Measurements from ENCODE around the gene SMIM45.

Gene SMIM45

DNA sequence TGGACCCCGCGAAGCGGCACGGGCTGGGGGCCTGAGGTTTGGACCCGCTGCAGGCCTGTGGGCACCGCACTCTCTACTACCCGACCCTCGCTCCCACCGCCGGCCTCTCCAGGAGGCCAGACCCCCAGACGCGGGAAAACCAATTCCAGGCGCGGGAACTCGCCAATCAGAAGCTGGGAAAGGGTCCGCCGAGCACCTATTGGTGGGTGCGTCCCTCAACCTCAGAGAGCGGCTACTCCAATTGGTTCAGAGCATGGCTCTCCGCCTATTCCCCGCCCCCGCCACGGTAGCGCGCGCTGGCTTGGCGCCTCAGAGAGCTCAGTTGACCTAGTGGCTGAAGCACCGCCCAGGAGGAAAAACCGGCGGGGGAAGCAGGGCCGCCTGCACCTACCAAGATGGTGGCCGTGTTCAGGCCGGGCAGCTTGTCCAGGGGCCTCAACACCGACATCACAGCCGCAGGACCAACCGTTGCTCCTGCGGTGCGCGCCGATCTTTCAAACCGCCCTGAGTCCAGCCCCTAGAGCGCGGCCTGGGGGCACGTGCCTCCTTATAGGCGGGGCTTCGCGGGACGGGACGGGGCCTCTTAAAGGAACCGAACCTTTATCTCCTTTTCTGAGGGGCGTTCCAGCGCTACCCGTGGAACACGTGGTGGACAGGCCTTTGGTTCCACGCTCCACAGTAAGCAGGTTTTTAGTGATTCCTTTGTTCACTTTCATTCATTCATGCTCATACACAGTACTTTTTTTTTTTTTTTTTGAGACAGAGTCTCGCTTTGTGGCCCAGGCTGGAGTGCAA is 5.1 kb upstream of the SMIM45 start, which contains the start of gene CENPM:
Gene CENPM (minus strand): TSS at position 524 of the 795 bp plus-strand sequence. CDS start 76 bp downstream, at position 448.
- CTCF ChIA-PET = interaction anchor here (0.7 to 2.4 kb wide), 15 partner anchors 10 to 498 kb away, joined by 3 to 22 read pairs (median 5); partner anchors contain the start of genes CCDC134, NDUFA6, SNU13 and TNFRSF13C
- H3K27ac ChIP-seq (ENCODE audit: insufficient read depth, low read depth, low read length) = peak within 1 kb of the TSS; percentile 44
- H3K4me2 ChIP-seq (ENCODE audit: insufficient read depth, low read length) = peak within 1 kb of the TSS; percentile 38
- TF ChIP-seq POLR2AphosphoS5 (IDR thresholded peaks at IDR 0.05; ENCODE audit: insufficient read depth, low read depth, low read length) = peak; percentile 11
- peak; percentile 3 for TF ChIP-seq MYC (IDR thresholded peaks at IDR 0.05; ENCODE audit: low read depth, low read length)
- no peak for TF ChIP-seq EZH2 (IDR thresholded peaks at IDR 0.05; ENCODE audit: borderline replicate concordance, low read depth, low read length, severe bottlenecking)
- TF ChIP-seq POLR2A (IDR thresholded peaks at IDR 0.05; ENCODE audit: low read depth, low read length) = no peak
- TF ChIP-seq, protein P1, sequence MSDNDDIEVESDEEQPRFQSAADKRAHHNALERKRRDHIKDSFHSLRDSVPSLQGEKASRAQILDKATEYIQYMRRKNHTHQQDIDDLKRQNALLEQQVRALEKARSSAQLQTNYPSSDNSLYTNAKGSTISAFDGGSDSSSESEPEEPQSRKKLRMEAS (IDR thresholded peaks at IDR 0.05; ENCODE audit: insufficient read depth, insufficient read length) = peak; percentile 94
- peaks cover 33% of the 10 kb centered on the region for H3K4me1 ChIP-seq (ENCODE audit: control insufficient read depth, extremely low read depth, insufficient read depth, low read length)
- H3K9me1 ChIP-seq (replicated peaks; ENCODE audit: control insufficient read depth, extremely low read depth, insufficient read depth, low read length) = no peaks in the 10 kb centered on the region
- POLR2A ChIA-PET = no interaction called here
- H3K4me3 ChIP-seq (replicated peaks in 1 of 3; ENCODE audit: insufficient read depth in 1 of 3, low read depth in 1 of 3, low read length in 3 of 3) = peak within 1 kb of the TSS; percentile 39 to 85 (median 57)
- DNase-seq (ENCODE audit: low read depth, low spot score) = peak; percentile 96
- FAIRE-seq = peak; percentile 94
- dilution Hi-C loops (cut with MboI; ENCODE audit: extremely low pct_ligation_motif_present, low sequenced_read_pairs) = no loop called here
- BruUV-seq (replicated peaks) = TSS peak; percentile 59
- peak within 1 kb of the TSS; percentile 57 for H3K9ac ChIP-seq (replicated peaks; ENCODE audit: extremely low read depth, insufficient read depth, low read length)
- peak within 1 kb of the TSS; percentile 90 for H2AFZ ChIP-seq (ENCODE audit: low read depth, low read length)
- H3K79me2 ChIP-seq (ENCODE audit: control insufficient read depth, insufficient read depth, low read length) = peaks cover 5% of the 10 kb centered on the region
- H3K27me3 ChIP-seq (ENCODE audit: control insufficient read depth in 2 of 2, insufficient read depth in 2 of 2, low read length in 2 of 2) = no peaks in the 10 kb centered on the region
- intact Hi-C loops (cut with micrococcal nuclease) = loop anchor here (1.0 to 2.0 kb wide), 2 partner anchors 114 to 250 kb away; partner anchors contain the start of gene SREBF2
- no peaks in the 10 kb centered on the region for H4K20me1 ChIP-seq (replicated peaks; ENCODE audit: control insufficient read depth, extremely low read depth, insufficient read depth, low read length)
- H3K9me3 ChIP-seq (replicated peaks; ENCODE audit: control insufficient read depth, insufficient read depth, low read length) = no peaks in the 10 kb centered on the region
- no peaks in the 10 kb centered on the region for H3K36me3 ChIP-seq (ENCODE audit: control insufficient read depth in 2 of 2, extremely low read depth in 1 of 2, insufficient read depth in 2 of 2, low read length in 2 of 2)

All from endothelial cell of umbilical vein (primary cell).